HG03095 (cell line): ENCODE results near the gene LCE4A.

Experiments used
- ATAC-seq: cut with Tn5 transposase; IDR thresholded peaks from one replicate; pipeline ENCODE4 v1.9.1; 2021; ENCODE audit warnings: moderate library complexity; ENCODE audit not compliant: unreplicated experiment

The LCE4A gene

DNA sequence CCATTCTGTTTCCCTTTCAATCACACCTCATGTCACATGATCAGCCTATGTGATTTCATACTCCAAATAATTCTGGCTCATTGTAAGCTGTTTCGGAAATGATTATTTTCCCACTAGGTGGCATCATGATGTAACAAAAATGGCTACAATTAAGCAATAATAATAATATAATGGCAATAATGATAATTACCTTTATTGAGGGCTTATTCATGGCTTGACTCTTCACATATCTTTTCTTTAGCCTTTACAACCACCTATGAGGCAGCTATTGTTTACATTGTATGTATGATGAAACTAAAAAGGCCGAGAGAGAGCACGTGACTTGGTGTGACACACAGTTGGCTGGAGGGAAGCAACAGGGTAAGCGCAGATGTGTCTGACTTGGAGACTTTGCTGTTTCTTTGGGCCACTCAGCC lies 37.3 kb downstream of the LCE4A start:
- no peak for ATAC-seq

DNA sequence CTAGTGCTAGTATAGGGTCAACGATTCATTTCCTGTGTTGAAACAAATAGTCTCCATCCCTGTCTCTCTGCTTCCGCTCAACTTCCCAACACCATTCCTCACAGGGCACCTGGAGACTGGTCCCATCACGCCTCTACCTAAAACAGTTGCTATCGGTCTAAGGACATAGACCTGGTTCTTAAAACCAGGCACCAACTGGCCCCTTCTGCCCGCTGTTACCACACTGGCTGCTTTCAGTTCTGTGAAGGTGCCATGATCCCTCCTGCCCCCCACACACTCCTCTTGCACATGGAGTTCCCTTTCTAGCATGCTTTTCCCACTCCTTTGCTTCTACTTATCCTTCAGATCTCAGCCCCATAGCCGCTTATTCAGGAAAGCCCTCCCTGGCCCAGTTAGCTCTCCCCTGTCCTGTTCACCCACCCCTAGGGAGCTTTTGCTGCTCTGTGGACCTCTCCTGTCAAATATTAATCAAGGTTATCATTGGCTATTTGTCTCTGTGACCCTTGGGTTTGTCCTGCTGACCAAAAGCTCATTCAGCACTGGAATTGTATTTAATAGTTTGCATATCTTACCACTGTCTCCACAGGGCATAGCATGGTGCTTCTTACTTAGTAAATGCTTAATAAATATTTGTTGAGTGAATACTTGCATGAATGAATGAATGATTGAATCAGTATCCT lies 37.9 kb downstream of the LCE4A start:
- ATAC-seq, result no peak

DNA sequence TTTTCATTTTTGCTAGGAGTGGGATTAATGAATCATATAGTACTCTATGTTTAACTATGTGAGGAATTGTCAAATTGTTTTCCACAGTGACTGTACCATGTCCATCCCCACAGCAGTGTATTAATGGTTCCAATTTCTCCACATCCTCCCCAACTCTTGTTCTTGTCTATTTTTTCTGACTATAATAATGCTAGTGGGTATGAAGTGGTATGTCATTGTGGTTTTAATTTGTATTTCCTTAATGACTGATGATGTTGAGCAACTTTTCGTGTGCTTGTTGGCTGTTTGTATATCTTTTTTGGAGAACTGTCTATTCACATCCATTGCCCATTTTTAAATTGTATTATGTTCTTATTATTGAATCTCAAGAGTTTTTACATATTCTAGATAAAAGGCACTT lies 39.9 kb downstream of the LCE4A start:
- no peak for ATAC-seq

DNA sequence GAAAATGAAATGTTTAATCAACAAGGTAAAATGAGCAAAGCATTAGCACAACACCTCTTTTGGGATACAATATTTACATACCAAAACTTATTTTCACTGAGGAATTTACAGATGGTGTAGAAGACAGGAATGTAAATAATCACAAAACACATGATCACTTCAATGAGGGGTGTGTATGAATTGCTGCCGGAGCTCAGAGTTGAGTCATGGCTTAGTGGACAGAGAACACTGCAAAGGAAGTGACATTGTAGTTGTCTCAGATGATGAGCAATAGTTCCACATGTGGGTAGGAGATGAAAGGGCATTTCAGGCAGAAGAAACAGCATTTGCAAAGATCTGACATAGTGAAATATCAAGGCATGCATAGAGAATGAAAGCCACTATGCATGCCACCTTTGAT lies 44.3 kb downstream of the LCE4A start:
- no peak for ATAC-seq

DNA sequence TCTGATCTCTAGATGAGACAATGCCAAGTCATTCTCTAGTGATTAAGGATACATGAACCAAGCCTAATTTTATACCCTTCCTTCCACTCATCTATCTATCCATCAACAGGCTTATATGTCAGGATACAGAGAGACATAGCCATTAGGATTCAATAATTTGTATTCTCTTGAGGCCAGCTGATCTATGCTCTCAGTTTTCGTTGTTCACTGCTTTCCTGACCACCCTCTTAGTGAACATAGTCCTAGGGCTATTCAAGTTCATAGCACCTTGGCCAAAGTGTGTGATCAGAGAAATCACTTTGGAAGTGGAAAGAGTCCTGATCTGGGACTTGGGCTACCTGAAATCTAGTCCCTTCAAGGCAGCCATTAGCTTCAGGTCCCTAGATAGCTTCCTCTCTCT lies 45.6 kb downstream of the LCE4A start:
- ATAC-seq, result no peak

DNA sequence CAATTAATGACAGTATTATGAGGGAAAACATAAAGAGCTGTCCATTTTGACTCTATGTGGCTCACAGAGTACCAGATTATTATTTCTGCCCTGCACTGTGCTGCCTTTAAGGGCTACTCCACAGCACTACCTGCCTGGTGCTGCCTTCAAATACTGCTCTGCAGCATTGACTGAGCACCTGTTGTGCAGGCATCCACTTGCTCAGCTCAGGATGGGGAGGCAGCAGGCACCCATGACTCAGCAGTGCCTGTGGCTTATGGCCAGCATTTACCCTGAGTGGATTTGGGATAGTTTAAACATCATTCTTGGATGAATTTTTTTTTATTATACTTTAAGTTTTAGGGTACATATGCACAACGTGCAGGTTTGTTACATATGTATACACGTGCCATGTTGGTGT lies 48.9 kb downstream of the LCE4A start:
- ATAC-seq, result no peak

DNA sequence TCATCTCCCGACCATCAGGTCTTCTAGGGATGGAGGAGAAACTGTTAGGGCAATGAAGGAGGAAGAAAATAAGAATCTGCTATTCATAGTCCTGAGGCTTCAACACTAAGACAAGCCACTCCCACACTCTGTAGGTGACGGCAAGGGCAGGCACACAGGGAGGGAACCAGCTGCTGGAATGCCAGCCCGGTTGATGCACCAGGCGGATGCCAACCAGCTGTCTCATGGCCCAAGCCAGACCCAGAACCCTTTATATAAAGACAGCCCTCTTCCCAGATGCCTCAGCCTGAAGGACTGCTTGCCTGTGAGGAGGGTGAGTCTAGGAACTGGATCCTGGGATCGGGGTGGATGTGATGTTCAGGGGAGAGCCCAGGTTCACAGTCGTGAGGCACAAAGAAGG lies 49.8 kb downstream of the LCE4A start, which contains the start of gene KPRP:
TSS of gene KPRP (plus strand) at position 279 of the 400 bp plus-strand sequence. CDS start 1,564 bp downstream, outside the sequence.
- no peak for ATAC-seq

DNA sequence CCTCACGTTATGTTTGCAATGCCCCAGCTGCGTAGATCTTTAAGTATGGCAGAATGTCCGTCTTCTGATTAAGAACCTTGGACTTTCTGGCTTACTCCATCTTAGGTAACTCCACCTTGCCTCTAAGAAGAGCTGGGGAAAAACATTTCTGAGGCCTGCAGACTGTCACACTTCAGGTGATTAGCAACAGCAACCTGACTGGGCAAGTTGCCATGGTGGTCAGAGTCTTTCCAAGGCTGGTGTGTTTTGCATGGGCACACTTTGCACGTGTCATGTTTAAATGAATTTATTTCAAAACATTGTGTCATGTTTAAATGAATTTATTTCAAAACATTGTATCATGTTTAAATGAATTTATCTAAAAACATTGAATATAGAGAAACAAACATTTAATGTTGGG lies 50.7 kb downstream of the LCE4A start:
- ATAC-seq, result no peak
